ENCODE data around the gene TBL1X. TPM values are rescaled to one million over a fixed set of nuclear protein-coding genes. Genes with fewer than 3 reads are reported as not detected.

TBL1X gene
- total and polyA plus RNA-seq, 2 of the 8 experiments (the other 6 are each of a cell fraction or from before 2014, with no cell fraction given) = 13.3 to 25.6 TPM

DNA sequence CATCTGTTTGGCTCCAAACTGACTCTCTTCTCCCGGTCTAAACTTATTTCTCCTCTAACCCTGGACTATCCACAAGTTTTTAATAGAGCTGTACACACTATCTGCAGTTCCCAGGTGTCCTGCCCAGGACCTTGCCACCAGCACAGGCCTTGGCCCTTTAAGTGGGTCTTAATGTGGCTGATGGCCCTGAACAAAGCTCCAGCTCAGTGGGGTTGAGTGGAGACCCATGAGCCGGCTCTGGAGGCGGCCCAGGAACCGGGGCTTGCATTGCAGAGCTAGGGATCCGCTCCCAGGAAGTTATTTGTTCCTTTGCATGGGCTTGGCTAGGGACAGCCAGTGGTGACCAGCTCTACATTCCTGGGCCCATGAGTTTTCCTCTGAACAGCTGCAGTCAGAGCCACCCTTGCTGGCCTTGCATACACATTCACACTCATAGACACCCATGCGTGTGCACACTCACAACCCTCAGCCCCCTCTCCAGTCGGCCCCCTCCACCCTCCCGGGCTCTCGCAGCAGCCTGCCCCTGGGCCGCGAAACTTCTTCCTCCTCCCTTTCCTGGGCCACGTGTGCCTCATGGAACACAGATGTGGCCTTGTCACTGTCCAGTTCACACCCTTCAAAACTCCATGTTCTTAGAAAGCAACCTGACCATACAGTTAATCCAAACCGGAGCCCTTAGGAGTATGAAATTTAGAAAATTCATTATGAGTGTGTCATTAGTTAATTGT lies 242.6 kb downstream of the TBL1X start:
- Histone ChIP-seq H3K27ac (ENCODE audit: low read depth, low read length) (no peak overlapping the region), H3K4me3 (ENCODE audit: extremely low read depth in 1 of 4, insufficient read depth in 2 of 4, low read depth in 3 of 4, low read length in 4 of 4) (no peak overlapping the region), H2BK12ac (ENCODE audit: low read depth, low read length) (no peak overlapping the region), H3K18ac (ENCODE audit: extremely low read depth, low read length) (no peak overlapping the region), H3K36me3 (ENCODE audit: control insufficient read depth in 2 of 4, insufficient read depth in 4 of 4, low read length in 3 of 4) (peaks cover 0 to 26% (median 14%) of the 10 kb centered on the region in 4 experiments; a peak in 6 of 8 replicates), H4K20me1 (replicated peaks in 1 of 2; ENCODE audit: control insufficient read depth in 1 of 2, insufficient read depth in 2 of 2, low read length in 2 of 2) (no peaks in the 10 kb centered on the region), H2AFZ (ENCODE audit: low read length) (no peak overlapping the region), H3K23me2 (ENCODE audit: low read depth, low read length) (no peaks in the 10 kb centered on the region), H2BK120ac (replicated peaks; ENCODE audit: low read depth, low read length) (no peak overlapping the region), H2AK5ac (ENCODE audit: low read depth, low read length) (no peak overlapping the region), H3K9me3 (ENCODE audit: insufficient read depth in 2 of 2, low read depth in 1 of 2, low read length in 1 of 2) (peaks cover 0 to 2% of the 10 kb centered on the region in 2 experiments; a peak in 1 of 4 replicates), H3K23ac (ENCODE audit: insufficient read length) (no peak overlapping the region), H3K56ac (replicated peaks; ENCODE audit: insufficient read length, low read depth, low read length) (no peak overlapping the region), H3K9ac (replicated peaks in 1 of 4; ENCODE audit: extremely low read depth in 1 of 4, low read depth in 3 of 4, low read length in 3 of 4) (no peak overlapping the region), H3K14ac (ENCODE audit: insufficient read length) (no peak overlapping the region), H4K5ac (ENCODE audit: insufficient read length, low read depth, low read length) (no peak overlapping the region), H2BK5ac (ENCODE audit: low read depth, low read length) (no peak overlapping the region), H3K4me1 (replicated peaks in 1 of 4; ENCODE audit: control insufficient read depth in 3 of 4, insufficient read depth in 4 of 4, low read length in 3 of 4) (no peaks in the 10 kb centered on the region), H2BK15ac (ENCODE audit: low read length) (no peak overlapping the region), H3K4ac (replicated peaks; ENCODE audit: insufficient read length, low read depth, low read length) (no peak overlapping the region), H3K79me2 (ENCODE audit: control insufficient read depth in 1 of 2, insufficient read depth in 2 of 2, low read length in 2 of 2) (no peaks in the 10 kb centered on the region), H3K79me1 (ENCODE audit: low read depth, low read length) (no peaks in the 10 kb centered on the region), H3K4me2 (ENCODE audit: insufficient read depth in 1 of 2, low read depth in 2 of 2, low read length in 2 of 2) (no peak overlapping the region), H2BK20ac (ENCODE audit: low read length) (no peak overlapping the region), H4K8ac (ENCODE audit: extremely low read depth, insufficient read depth, low read length) (no peak overlapping the region), H3K27me3 (replicated peaks in 1 of 4; ENCODE audit: control insufficient read depth in 3 of 4, extremely low read depth in 1 of 4, insufficient read depth in 3 of 4, low read length in 3 of 4) (no peaks in the 10 kb centered on the region), H4K91ac (replicated peaks; ENCODE audit: insufficient read length, low read length) (no peak overlapping the region)
- ChIA-PET POLR2A (ENCODE audit: partially characterized antibody) (no interaction called here), CTCF (ENCODE audit: partially characterized antibody) (interaction anchor here (0.7 kb wide), 2 partner anchors 18 to 496 kb away, joined by 3 read pairs; no protein-coding TSS in a partner anchor)
- FAIRE-seq = no peak
- no peak for DNase-seq (ENCODE audit: low read depth in 1 of 2, low spot score in 2 of 2)
- 94% methylated on average over 10 of the region's 13 CpGs; no CpG with 5 or more reads in 1 of the 2 experiments for WGBS, 2 experiments (ENCODE audit: extremely low coverage in 1 of 2, insufficient coverage in 1 of 2, insufficient read length in 1 of 2, insufficient replicate concordance in 2 of 2, low coverage in 1 of 2, low lambda C conversion rate in 2 of 2, missing lambda C conversion rate in 1 of 2)
- TF ChIP-seq, protein P1, sequence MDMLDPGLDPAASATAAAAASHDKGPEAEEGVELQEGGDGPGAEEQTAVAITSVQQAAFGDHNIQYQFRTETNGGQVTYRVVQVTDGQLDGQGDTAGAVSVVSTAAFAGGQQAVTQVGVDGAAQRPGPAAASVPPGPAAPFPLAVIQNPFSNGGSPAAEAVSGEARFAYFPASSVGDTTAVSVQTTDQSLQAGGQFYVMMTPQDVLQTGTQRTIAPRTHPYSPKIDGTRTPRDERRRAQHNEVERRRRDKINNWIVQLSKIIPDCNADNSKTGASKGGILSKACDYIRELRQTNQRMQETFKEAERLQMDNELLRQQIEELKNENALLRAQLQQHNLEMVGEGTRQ (IDR thresholded peaks at IDR 0.05; ENCODE audit: low read length) = no peak
- TF ChIP-seq RNF2 (IDR thresholded peaks at IDR 0.05; ENCODE audit: borderline replicate concordance, low read depth, low read length, missing control alignments, poor library complexity, severe bottlenecking) = no peak
- TF ChIP-seq NRF1 (IDR thresholded peaks at IDR 0.05; ENCODE audit: low read depth, low read length) = no peak
- TF ChIP-seq SP1 (IDR thresholded peaks at IDR 0.05; ENCODE audit: low read depth, low read length) = no peak
- TF ChIP-seq BCL11A (IDR thresholded peaks at IDR 0.05; ENCODE audit: low read depth in 2 of 2, low read length in 2 of 2) = no peak
- TF ChIP-seq SRF (IDR thresholded peaks at IDR 0.05; ENCODE audit: low read depth, low read length) = no peak
- TF ChIP-seq SIN3A (conservative IDR thresholded peaks at IDR 0.05 in 1 of 2, IDR thresholded peaks at IDR 0.05 in 1 of 2; ENCODE audit: low read depth in 1 of 2, low read length in 2 of 2) = no peak
- no peak for TF ChIP-seq RBBP5 (IDR thresholded peaks at IDR 0.05; ENCODE audit: borderline replicate concordance, low read depth, low read length)
- TF ChIP-seq POLR2AphosphoS5 (IDR thresholded peaks at IDR 0.05; ENCODE audit: low read depth, low read length) = no peak
- TF ChIP-seq CHD1 (IDR thresholded peaks at IDR 0.05; ENCODE audit: low read depth, low read length) = no peak
- TF ChIP-seq GTF2F1 (IDR thresholded peaks at IDR 0.05; ENCODE audit: borderline replicate concordance, low read depth, low read length) = no peak
- TF ChIP-seq SP4 (IDR thresholded peaks at IDR 0.05; ENCODE audit: low read length) = no peak

All from H1 (cell line).